ENCODE data around the gene DNAJB8.

The DNAJB8 gene

DNA sequence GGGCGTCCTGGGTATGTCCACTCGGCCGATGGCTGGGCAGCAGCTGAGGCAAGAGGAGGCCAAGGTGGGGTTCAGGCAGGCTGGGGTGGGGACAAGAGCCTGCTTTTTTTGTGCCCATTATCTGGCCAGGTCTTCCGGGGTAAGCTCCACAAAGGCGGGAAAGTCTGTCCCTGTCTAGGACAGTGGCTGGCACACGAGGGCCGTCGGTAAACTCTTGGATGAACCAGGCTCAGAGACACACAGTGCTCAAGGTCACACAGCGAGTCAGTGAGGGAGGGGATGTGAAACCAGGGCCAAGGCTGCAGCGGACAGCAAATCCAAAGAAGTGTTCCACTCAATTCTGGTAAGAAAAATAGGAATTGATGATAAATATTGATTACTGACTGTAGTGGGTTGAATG, 2.9 kb downstream of the DNAJB8 start:
- no peak for DNase-seq

DNA sequence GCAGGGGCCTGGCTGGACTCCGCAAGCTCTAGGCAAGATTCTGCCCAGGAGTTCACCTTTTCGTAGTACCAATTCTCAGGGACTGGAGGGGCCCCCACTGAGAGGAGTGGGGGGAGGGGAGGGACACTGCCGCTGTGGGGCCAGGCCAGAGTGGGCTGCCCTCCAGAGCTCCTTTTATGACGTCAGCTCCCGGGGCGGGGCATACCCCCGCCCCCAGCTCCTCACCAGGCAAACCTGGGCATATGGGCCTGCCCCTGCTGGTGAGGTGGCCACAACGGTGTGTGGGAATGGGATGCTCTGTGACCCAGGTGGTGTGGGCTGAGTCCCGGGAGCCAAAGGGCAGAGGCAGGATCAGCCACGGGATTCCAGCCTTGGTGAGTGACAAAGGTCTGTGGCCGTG, 3.3 kb downstream of the DNAJB8 start:
- DNase-seq = no peak

DNA sequence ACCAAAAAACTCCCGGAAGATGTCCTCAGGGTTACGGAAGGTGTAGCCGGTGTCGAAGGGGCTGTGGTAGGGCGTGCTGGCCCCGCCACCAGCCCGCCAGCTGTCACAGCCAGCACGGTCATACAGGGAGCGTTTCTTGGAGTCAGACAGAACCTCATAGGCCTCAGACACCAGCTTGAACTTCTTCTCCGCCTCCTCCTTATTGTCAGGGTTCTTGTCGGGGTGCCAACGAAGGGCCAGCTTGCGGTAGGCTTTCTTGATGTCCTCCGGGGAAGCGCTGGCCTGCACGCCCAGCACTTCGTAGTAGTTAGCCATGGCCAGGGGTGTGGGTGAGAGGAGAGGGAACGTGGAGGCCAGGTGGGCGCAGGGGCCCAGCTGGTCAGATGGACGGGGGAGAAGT, 3.8 kb downstream of the DNAJB8 start:
- DNase-seq = no peak

DNA sequence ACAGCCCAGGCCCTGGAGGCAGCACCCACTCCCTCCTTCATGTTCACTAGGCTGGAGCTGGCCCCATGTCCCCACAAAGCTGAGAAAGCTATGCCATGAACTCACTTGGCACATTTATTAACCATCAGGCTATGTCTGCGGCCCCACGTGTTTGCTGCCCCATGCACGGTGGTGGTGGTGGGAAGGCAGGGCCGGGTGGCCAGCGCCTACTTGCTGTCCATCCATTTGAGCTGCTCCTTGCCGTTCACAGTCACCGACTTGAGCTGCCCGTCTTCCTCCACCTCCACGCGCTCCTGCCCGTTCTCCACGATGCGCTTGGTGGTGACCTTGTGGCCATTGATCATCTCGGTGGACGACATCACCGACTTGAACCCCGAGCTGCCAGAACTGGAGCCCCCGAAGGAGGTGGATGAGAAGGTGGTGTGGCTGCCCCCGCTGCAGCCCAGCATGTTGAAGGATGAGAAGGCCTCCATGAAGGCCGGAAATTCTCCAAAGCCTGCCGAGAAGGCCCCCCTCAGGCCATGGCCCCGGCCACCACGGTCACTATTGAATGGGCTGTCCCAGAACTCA, 4.3 kb downstream of the DNAJB8 start:
- no peak for DNase-seq

DNA sequence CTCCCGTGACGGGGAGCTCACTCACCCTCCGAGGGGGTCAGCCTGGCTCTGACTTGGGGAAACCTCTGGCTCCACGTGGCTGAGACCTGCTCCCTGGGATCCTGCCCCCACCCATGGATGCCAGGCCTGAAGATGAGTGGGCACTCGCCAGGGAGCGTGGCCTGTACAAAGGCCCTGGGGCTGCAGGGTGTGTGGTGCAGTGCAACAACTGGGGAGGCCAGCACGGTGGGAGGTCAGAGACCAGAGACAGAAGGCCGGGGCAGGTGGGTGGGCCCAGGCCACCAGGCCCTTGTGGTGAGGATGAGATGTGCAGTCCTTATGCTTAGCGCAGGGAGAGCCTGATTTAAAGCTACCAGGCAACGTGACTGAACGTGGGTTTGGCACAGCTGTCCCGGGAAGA, 5.0 kb downstream of the DNAJB8 start:
- no peak for DNase-seq

DNA sequence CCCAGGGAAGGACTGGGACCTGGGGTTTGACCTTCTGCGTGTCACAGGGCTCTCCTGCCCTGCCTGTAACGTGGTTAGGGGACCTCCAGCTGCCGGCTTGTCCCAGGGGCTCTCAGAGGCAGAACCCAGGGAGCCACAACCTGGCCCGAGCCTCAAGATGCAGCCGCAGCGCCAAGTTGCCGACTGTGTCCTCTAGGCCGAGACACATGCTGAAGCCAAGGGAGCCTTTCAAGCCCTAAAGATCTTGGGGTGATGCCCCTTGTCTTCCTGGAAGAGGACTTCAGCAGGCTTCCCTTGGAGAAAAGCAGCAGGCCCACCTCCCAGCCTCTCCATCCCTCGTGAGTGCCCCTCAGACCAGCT, 7.2 kb downstream of the DNAJB8 start:
- no peak for DNase-seq

DNA sequence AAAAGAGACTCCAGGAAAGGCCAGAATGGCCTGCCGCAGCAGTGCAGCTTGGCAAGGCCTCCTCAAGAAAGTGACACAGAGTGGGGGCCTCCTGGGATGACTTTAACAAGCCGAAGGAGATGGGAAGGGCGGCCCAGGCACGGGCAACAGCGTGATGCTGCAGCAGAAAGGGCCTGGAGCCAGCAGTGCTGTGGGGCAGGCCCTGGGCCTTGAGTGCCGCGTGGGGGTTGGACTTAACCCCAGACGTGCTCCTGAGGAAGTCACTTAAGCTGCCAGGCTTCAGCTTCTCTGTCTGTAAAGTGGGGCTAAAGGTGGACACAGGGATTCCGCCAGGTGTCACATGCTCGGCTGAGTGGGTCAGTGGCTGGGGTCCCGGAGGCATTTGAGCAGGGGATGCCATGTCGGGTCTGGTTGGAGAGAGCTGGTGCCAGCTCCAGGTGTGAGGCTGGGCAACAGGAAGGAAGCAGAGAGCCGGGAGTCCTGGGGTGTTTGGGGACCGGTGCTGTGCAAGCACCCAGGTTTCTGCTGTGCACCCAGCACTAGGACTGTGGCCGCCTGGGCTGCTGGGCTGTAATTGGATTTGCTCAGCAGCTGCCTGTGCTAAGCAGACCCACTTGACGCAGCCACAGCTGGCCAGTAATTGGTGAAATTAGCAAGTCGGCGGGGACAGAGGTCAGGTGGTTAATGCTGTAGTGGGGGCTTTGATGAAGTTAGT, 7.8 kb downstream of the DNAJB8 start:
- no peak for DNase-seq

DNA sequence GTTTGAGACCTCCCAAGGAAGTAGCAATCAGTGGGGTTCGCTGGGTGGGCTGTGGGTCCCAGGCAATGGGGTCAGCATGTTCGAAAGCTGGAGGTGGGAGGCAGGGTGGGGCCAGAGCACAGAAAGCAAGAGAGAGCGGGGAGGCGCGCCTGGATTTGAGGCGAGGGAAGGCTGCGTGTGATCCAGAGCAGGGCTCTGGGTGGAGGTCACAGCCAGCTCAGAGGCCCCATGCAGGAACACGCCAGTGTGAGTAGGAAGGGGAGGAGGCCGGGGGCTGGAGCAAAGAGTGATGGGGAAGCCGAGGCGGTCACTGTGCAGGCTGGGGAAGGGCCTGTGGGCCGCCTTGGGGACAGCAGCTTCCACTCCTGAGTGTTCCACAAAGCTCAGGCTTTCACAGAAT, 8.8 kb downstream of the DNAJB8 start:
- no peak for DNase-seq

DNA sequence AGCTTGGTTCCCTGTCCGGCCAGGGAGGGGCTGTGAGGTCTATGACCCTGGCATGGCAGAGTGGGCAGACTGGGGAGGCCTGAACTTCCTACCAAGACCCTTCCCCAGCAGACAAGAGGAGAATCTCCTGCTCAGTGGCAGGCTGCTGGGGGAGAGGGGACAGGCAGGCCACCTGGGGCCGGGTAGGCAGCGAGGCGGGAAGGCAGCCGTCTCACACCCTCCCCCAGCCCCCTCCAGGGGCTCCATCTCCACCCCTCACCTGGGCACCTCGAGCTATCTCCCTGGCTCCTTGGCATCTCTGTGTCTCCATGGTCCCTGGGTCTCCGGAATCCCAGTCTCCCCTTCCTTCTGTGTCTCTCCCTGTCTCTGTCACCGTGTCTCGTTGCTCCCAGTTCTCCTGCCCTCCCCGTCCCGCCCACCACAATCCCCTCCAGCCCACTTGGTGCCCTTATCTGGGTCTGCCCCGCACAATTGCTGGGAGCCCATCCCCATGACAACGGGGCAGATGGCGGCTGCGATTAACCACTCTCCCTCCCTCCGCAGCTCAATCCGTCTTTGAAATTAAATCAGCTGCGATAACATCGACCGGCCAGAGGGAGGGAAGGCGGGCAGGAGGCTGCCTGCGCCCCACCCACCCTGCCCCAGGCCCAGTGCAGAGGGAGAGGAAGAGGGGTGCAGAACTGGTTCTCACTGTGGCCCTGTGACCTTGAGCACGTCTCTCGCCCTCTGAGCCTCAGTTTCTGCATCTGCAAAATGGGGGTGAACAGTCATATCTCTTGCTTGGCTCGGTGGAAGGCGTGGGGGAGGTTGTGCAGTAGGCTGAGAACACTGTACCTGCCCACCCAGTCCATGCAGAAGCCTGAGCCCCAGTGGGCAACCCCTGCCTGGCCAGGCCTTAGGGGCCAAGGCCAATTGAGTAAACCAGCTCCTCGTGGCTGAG, 9.6 kb downstream of the DNAJB8 start:
- DNase-seq = no peak

DNA sequence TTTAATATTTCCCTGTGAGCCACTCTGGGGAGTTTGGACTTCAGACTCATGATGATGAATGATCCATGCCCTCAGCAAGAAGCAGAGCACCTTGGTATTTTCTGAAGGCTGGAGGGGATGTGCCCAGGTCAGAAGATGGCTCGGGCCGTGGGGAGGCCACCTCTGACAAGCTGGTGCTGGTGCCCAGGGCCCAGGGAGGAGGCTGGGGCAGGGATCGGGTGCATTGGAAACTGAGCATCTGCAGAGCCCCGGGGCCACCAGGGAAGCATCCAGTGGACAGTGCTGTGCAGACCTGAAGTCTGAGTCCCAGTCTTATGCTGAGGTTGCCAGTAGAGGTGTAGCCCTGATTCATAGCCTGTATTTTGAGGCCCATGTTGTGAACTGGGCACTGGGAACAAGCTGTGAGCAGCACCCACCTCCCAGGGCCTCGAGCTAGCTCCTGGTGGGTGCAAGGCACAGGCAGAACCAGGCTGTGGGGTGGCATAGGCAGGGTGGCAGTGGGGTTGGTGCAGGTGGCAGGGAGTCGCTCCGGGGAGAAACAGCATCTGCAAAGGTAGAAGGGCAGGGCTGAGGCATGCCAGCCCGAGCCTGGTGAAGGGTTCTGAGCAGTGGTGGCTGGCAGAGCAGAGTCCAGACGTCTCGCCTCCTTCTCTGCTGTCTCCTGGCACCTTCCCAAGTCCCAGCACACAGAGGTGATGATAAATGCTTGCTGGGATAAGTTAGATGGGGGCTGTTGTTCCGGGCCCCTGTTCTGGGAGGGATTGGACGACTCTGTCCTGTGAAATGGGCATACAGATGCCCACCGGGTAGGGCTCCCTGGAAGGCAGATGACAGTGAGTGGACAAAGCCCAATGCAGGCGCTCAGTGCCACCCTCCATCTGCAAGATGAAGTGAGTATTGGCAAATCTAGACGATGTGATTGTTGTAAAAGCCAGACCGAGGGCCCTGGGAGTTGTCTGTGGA, 10.6 kb downstream of the DNAJB8 start:
- DNase-seq = no peak

DNA sequence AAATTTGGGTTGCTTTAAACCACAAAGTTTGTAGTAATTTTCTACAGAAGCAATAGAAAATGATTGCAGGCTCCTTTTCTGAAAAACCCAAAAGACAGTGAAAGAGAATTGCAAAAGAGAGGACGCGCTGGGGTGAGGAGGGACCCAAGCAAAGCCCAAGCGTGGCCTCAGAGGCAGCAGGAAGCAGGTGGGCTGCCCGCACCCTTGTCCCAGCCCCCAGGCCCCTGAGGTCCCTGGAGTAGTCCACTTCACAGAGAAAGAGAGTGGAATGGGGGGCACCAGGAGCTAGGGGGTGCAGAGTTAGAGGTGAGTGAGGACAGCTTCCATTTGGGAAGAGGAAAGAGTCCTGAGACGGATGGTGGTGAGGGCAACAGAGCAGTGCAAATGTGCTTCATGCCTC, 11.6 kb downstream of the DNAJB8 start:
- DNase-seq = no peak

DNA sequence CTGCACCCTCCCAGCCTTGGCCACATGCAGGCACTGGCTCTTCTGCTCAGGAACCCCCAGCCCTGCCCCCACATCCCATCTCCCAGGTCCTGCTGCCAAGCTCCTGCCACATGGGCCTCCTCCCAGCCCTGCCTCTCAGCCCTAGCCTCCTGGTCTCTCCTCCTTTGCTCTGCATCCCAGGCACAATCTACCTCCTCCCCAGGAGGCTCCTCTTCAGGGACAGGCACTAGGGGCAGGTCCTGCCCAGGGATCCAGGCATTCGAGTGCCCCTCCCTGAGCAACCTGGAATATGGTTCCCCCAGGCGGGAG, 12.4 kb downstream of the DNAJB8 start:
- DNase-seq = no peak

DNA sequence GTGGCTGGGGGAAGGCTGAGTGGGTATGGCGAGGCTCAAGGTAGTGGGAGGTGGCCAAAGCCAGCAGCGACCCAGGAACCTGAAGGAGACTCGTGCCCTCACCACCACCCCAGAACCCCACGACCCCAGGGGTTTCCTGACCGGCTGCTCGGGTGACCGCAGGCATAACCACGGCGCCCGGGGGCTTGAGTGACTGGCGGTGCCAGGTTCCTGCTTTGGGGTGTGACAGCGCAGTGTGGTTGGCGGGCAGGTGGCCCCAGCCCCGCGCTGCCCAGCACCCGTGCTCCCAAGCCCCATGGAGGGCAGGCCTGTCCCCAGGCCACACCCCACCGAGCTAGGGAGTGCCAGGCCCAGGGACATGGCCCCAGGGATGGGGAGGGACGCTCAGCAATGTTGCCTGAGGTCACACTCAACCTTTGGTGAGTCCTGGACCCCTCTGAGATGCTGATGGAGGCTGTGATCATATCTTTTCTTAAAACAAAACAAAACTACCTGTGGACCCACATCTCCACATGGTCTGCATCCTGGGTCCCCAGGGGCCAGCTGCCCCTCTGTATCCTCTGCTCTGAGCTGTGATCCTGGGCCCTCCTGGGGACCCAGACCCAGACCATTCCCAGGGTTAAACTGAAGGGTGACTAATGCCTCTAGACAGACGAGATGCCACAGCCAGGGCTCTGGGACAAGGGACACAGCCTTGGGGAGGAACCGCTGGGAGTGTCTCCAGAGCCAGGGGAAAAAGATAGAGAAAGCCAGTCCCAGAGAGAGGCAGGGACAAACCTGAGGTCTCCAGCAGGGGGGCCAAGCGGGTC, 13.0 kb downstream of the DNAJB8 start:
- DNase-seq = no peak

DNA sequence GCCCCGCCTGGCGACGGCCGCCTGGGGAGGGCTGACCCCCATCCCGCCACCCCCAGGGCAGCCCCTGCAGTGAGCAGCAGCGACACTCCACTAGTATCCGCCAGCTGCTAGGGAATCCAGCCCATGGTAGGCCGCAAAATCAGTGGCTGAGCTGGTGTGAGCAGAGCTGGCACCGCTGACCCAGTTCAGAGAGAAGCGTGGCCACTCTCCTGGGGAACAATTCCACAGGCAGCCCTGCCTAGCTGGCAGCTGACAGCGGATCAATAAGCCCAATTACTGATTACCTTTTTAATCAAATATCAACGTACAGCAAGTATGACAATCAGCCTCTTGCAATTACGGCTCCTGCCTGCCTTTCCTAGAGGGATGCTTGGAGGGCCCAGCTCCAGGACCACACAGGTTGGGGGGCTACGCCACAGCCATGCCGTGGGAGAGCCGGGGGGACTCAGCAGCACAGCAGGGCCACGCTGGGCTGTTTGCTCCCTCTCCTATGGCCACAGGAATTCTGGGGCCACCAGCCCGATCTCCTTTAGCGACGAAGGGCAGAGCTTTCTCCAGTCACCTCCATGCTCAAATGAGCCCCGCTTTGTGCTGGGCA, 13.9 kb downstream of the DNAJB8 start:
- DNase-seq = no peak

DNA sequence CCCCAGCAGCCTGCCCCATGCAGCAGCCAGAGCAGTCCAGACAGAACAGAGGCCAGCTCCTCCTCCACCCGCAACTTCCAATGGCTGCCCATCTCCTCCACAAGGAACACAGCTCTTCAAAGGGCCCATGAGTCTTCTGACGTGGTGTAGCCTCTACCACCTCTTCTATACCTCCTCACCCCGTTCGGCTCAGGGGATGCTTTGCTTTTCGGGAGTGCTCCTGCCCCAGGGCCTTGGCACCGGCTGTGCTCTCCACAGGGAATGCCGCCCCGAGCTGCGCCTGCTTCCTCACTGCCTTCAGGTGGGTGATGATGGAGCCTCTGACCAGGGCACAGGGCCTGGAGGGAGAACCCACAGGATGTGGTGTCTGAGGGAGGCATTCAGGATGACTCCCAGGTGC, 14.6 kb downstream of the DNAJB8 start:
- no peak for DNase-seq

DNA sequence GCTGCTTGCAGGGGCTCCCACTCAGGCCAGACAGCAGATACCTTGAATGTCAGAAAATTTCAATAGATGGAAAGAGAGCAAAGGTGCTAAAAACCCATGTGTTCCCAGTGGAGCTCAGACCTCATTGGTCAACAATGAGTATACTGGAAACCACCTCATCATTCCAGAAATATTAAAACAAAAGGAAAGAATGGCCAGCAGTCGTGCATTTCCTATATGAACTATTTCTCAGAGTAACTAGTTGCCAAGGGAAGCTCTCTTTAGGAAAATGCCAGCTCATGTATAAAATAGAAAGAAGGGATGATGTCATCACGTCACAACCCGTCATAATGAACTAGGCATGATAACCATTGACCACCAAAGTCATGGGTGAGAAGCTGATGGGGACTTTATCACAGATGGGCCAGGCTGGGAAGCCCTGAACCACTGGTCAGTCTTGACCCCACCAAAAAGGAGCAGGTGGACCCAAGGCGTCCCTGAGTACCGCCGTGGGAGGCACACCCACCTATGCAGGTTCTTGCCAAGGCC, 17.5 kb downstream of the DNAJB8 start:
- no peak for DNase-seq

DNA sequence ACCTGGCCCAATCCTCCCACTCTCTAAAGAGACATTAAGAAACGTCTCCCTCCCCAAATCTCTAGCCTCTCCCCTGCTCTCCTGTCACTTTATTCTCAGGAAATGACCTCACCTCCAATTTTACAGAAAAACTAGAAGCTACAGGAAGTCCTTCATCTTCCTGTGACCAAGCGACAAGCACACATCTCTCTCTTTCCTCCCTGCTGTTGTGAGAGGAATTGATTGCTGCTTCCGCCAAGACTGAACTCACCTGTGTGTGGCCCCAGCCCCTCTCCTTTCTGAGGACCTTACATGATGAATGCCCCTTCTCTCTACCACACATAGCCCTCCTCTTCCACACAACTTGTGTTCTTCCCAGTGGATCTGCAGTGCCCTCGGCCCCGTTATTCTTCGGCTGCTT, 18.2 kb downstream of the DNAJB8 start:
- no peak for DNase-seq

DNA sequence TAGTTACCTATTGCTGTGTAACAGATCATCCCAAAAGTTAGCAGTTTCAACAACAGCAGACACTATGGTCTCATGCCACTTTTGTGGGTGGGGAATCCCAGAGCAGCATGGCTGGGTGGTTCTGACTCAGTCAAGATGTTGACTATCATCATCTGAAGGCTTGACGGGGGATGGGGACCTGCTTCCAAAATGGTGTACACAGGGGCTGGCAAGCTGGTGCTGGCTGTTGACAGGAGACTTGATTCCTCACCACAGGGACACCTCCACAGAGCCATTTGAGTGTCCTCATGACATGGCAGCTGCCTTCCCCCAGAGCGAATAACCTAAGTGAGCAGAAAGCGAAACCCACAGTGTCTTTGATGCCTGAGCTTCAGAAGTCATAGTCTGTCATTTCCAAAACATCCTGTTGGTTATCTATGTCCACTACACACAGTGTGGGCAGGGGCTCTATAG, 19.1 kb downstream of the DNAJB8 start:
- DNase-seq = no peak

DNA sequence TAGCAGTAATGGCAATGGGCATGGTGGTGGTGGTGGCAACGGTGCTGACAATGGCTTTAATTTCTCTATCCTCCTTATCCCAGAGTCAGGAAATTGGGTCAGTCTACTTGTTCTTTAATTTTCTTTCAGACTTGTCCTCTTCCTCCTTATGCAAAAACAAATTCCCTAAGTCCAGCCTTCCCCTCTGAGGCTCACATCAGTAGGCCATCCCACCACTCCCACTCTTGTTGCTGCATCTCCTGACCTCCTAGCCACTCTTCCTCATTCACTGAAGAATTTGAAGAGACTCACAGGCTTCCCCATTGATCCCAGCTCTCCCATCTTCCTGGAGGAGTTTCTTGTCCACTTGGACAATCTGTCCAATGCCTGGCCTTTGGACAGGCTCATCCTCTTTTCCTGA, 19.9 kb downstream of the DNAJB8 start:
- no peak for DNase-seq

DNA sequence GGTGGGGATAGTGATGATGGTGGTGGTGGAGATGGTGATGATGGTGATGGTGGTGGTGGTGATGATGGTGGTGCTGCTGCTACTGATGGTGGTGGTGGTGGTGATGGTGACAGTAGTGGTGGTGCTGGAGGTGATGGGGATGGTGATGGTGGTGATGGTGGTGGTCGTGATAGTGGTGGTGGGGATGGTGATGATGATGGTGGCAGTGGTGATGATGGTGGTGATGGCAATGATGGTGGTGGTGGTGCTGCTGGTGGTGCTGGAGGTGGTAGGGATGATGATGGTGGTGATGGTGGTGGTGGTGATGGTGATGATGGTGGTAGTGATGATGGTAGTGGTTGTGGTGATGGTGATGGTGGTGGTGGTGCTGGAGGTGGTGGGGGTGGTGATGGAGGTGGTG, 21.3 kb downstream of the DNAJB8 start:
- DNase-seq = no peak

DNA sequence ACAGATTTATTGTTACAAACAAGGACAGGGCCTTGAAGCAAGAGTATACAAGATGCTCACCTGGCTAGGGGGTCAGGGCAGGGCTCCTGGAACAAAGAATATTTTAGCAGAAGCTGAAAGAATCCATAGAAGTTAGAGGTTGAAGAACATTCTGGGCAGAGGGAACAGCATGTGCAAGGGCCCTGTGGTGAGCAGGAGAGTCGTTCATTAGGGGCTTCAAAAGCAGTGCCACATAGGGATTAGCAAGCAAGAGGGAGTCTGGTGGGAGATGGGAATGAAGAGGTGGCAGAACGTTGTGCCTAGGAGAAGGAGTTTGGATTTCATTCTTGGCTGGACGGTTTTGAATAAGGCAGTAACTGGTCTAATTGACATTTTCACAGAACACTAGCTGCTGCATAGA, 22.9 kb downstream of the DNAJB8 start:
- no peak for DNase-seq

DNA sequence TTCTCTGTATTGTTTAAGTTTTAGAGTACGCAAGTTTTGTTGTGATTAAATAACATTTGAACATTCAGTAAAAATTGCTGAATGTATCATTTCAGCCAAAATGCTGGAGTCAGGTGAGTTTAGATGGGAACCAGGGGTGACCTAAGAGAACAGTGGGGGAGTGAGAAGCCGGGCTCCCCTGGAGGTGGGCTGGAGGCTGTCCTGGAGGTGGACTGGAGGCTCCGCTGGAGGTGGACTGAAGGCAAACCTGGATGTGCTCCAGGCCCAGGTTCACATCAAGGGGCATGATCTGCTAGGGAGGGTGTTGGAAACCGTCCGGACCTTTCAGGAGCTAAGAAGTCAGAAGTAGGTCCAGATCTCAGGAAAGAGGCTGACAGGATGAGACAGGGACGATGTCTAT, 23.7 kb downstream of the DNAJB8 start:
- DNase-seq = no peak

All from fibroblast of skin of right quadriceps (primary cell).